GM23248 (cell line): ENCODE results near the gene NAIF1.

Experiments used
- EZH2 ChIP-seq: fragments of 200-600 bp; sonication (generic); IDR thresholded peaks from 2 replicates; pipeline ENCODE4 v1.6.1; 2018; ENCODE audit warnings: antibody characterized with exemption, mild to moderate bottlenecking; ENCODE audit not compliant: insufficient read depth, poor library complexity, severe bottlenecking
- EZH2phosphoT487 ChIP-seq: fragments of 200-600 bp; sonication (generic); IDR thresholded peaks from 2 replicates; pipeline ENCODE4 v1.6.1; 2018; ENCODE audit warnings: antibody characterized with exemption, moderate library complexity, mild to moderate bottlenecking, low read depth; ENCODE audit not compliant: insufficient read depth

GRCh38 chr9:128097543-128098296 is 30.6 kb upstream of the NAIF1 start:
- TF ChIP-seq EZH2, result no peak
- TF ChIP-seq EZH2phosphoT487, result no peak
